SJCRH30 (cell line): ENCODE measurements around the gene ANP32E. TPM values are rescaled to one million over a fixed set of nuclear protein-coding genes. Genes with fewer than 3 reads are reported as not detected.
"Not testable (repeated sequence)": the region's sequence is repeated elsewhere in the genome, so short reads cannot be mapped to it uniquely, and the experiment has no call there.

ENCODE experiments used
- DNase-seq, 2 experiments: peaks; one replicate each; pipeline ENCODE4 v3.0.0-alpha.2; 2015 to 2020
- H3K27ac ChIP-seq: fragments of 250-450 bp; sonication (Bioruptor Pico); 2 replicates; pipeline ENCODE4 v1.5.1; 2020; ENCODE audit warnings: mild to moderate bottlenecking, moderate library complexity
- H3K27me3 ChIP-seq: fragments of 250-450 bp; sonication (Bioruptor Pico); 2 replicates; pipeline ENCODE4 v1.5.1; 2020; ENCODE audit warnings: mild to moderate bottlenecking, moderate library complexity
- H3K36me3 ChIP-seq: fragments of 250-450 bp; sonication (Bioruptor Pico); 2 replicates; pipeline ENCODE4 v1.5.1; 2020; ENCODE audit warnings: mild to moderate bottlenecking, moderate library complexity
- H3K4me1 ChIP-seq: fragments of 250-450 bp; sonication (Bioruptor Pico); 2 replicates; pipeline ENCODE4 v1.5.1; 2020; ENCODE audit warnings: mild to moderate bottlenecking, moderate library complexity
- H3K4me3 ChIP-seq: fragments of 250-450 bp; sonication (Bioruptor Pico); 2 replicates; pipeline ENCODE4 v1.5.1; 2020; ENCODE audit warnings: mild to moderate bottlenecking, moderate library complexity
- H3K9me3 ChIP-seq: fragments of 250-450 bp; sonication (Bioruptor Pico); replicated peaks from 2 replicates; pipeline ENCODE4 v1.5.1; 2020; ENCODE audit warnings: mild to moderate bottlenecking, moderate library complexity
- total RNA-seq: library from RNA; depleted of rRNA; stranded (reverse); fragments of >200 nt; shearing (Covaris generic); gene quantifications from 2 replicates; pipeline ENCODE4 v1.2.3, GENCODE V29; 2014

Gene ANP32E
- total RNA-seq, 1 experiment from 2014 or later = 92.1 TPM

DNA sequence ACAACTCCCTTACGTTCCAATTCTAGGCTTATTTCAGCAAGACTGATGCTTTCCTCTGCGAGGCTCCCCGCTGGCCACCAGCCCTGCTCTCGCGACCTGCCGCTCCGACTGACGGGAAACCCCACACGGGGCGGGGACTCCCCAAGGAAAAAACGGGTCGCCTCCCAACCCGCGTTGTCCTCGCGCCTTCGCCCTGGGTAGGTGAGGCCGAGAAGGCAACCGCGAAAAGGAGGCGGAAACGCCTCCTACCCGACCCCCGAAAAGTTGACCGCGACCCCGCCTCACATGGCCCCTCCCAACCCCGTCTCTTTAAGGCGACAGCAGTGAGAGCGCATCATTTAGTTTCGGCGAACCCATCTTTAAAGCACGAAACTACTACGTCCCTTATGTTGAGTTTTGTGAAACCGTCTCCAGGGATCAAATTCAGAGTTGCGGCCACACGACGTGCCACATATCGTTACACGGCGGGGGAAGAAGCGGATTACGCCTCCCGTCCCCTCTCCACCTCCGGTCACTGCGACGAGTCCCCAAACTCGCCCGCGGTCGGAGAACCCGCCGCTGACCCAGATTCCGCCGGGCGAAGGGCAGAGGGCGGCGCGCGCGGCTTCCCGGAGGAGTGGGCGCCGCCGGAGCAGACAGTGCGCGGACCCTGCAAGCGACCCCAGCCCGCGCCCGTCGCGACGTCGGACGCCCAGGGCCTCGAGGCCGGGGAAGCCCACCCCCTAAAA lies 1.2 kb downstream of the ANP32E start:
- DNase-seq = peak; percentile 71 to 74
- H3K27ac ChIP-seq = peak overlapping the region; percentile 86
- peak overlapping the region; percentile 77 for H3K4me3 ChIP-seq
- no peaks in the 10 kb centered on the region for H3K4me1 ChIP-seq
- no peaks in the 10 kb centered on the region for H3K9me3 ChIP-seq
- H3K27me3 ChIP-seq = no peaks in the 10 kb centered on the region
- peaks cover 12% of the 10 kb centered on the region for H3K36me3 ChIP-seq

DNA sequence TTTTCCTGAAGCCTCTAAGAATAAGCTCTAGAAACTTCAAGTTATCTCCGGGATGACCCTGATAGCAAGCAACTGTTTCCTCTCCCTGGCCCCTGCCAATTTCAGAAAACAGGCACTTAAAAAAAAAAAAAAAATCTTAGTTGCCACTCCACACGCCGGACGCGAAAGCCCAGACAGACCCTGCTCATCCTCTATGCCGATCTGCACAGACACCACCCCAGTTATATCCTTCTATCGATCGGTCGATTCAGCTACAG lies 1.7 kb downstream of the ANP32E start:
- Histone ChIP-seq H3K4me3 (peak overlapping the region; percentile 77), H3K27me3 (no peaks in the 10 kb centered on the region), H3K4me1 (no peaks in the 10 kb centered on the region), H3K27ac (peak overlapping the region; percentile 86; the same call in 1 of the 2 replicates), H3K9me3 (no peaks in the 10 kb centered on the region), H3K36me3 (peaks cover 12% of the 10 kb centered on the region)
- no peak for DNase-seq

DNA sequence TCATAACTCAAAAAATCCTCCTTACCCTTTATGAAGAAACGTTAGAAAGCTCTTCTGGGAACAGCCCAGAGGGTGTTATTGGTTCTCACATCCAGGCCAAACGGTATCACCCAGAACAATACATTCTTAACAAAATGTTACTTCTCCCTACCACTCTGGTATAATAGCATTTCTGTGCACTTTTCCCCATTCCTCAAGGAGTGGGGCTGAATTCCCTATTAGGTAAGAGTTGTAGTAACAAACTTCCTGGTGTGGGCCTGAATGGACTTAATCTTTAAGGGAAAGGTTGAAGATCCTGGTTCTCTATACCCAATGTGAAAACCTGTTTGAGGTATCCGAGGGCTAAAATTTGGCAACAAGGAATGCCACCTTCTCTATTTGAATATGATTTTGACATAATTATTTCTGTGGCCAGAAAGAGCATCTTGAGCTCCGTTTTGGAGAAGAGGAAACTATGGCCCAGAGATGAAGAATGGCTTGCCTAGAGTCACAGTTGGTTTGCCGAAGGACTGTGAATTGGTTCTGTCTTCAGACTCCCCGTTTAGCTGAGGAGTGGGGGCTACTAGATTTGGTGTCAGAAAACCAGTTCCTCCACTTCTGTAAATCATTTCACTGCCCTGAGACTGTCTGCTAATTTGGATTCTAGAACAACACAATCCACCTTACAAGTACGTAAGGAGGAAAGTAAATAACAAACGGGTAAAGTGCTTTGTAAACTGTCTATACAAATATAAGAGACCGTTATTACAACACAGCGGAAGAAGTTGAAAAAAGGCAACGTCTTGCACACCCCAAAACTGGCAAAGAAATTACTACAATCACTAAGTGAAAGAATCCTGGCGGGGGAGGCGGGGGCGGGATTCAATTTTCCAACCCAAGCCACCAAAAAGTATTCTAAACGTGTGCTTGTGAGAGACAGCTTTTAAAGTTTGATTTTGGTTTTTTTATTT lies 2.3 kb downstream of the ANP32E start:
- Histone ChIP-seq H3K36me3 (peaks cover 16% of the 10 kb centered on the region), H3K4me1 (no peaks in the 10 kb centered on the region), H3K9me3 (no peaks in the 10 kb centered on the region), H3K27me3 (no peaks in the 10 kb centered on the region), H3K4me3 (peak overlapping the region; percentile 77), H3K27ac (no peak overlapping the region)
- DNase-seq = no peak

DNA sequence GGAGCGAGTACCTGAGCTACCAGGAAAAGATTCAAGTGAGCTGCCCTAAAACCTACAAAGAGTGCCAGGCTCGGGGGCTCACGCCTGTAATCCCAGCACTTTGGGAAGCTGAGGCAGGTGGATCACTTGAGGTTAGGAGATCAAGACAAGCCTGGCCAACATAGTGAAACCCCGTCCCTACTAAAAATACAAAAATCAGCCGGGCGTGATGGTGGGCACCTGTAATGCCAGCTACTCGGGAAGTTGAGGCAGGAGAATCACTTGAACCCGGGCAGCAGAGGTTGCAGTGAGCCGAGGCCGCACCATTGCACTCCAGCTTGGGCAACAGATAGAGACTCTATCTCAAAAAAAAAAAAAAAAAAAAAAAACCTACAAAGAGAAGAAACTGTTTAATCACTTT lies 3.0 kb downstream of the ANP32E start:
- H3K27ac ChIP-seq, H3K27me3 ChIP-seq, H3K4me3 ChIP-seq, DNase-seq, H3K4me1 ChIP-seq, H3K9me3 ChIP-seq: not testable (repeated sequence)
- peaks cover 21% of the 10 kb centered on the region for H3K36me3 ChIP-seq

DNA sequence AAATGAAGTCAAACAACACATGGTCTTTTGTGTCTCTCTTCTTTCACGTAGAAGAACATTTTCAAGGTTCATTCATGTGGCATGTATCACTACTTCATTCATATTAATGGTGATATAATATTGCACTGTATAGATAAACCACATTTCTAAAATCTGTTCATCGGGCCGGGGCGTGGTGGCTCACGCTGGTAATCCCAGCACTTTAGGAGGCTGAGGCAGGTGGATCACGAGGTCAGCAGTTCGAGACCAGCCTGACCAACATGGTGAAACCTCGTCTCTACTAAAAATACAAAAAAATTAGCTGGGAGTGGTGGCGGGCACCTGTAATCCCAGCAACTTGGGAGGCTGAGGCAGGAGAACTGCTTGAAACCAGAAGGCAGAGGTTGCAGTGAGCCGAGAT lies 7.7 kb downstream of the ANP32E start:
- not testable (repeated sequence) for DNase-seq, H3K27ac ChIP-seq, H3K4me1 ChIP-seq, H3K27me3 ChIP-seq, H3K9me3 ChIP-seq, H3K4me3 ChIP-seq
- H3K36me3 ChIP-seq = peaks cover 60% of the 10 kb centered on the region

DNA sequence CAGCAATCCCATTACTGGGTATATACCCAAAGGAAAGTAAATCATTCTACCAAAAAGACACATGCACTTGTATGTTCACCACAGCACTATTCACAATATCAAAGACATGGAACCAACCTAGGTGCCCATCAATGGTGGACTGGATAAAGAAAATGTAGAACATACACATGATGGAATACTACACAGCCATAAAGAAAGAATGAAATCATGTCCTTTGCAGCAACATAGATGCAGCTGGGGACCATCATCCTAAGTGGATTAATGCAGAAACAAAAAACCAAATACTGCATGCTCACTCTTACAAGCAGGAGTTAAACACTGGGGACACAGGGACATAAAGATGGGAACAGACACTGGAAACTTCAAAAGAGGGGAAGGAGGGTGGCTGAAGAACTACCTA lies 8.7 kb downstream of the ANP32E start:
- Histone ChIP-seq H3K4me3 (no peak overlapping the region), H3K36me3 (peaks cover 66% of the 10 kb centered on the region), H3K4me1 (no peaks in the 10 kb centered on the region), H3K9me3 (no peaks in the 10 kb centered on the region), H3K27ac (no peak overlapping the region), H3K27me3 (no peaks in the 10 kb centered on the region)
- no peak for DNase-seq

DNA sequence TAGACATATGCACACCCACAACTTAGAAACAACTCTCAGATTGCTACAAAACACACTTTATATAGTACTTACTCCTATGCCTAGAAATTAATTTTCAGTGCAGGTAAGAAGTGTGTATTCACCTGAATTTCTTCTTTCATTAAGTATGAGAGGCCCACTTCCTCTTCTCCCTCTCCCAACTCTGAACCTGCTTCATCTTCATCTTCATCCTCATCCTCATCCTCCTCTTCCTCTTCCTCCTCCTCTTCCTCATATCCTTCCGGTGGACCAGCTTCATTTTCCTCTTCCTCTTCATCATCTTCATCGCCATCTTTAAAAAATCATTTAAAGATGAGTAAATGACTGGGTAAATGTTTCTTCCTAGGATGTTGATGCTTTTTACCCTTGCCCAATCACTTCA lies 9.4 kb downstream of the ANP32E start:
- H3K27ac ChIP-seq = no peak overlapping the region
- DNase-seq = no peak
- H3K36me3 ChIP-seq = peaks cover 64% of the 10 kb centered on the region
- no peak overlapping the region for H3K4me3 ChIP-seq
- H3K4me1 ChIP-seq = no peaks in the 10 kb centered on the region
- no peaks in the 10 kb centered on the region for H3K27me3 ChIP-seq
- H3K9me3 ChIP-seq = no peaks in the 10 kb centered on the region

DNA sequence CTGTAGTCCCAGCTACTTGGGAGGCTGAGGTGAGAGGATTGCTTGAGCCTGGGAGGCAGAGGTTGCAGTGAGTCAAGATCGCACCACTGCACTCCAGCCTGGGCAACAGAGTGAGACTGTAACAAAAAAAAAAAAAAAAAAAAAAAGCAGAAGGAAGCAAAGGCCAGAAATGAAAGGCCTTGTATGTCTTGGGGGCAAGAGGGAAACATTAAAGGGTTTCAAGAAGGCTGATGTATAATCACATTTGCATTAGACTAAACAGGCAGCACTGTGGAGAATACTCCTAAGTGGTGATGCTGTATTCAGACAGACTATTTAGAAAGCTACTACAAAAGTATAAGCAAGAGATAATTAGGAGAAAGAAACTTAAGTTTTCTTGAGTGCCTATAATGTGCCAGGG lies 10.4 kb downstream of the ANP32E start:
- Histone ChIP-seq H3K4me3 (no peak overlapping the region), H3K27ac (no peak overlapping the region), H3K36me3 (peaks cover 59% of the 10 kb centered on the region), H3K27me3 (no peaks in the 10 kb centered on the region), H3K9me3 (no peaks in the 10 kb centered on the region), H3K4me1 (no peaks in the 10 kb centered on the region)
- no peak for DNase-seq

DNA sequence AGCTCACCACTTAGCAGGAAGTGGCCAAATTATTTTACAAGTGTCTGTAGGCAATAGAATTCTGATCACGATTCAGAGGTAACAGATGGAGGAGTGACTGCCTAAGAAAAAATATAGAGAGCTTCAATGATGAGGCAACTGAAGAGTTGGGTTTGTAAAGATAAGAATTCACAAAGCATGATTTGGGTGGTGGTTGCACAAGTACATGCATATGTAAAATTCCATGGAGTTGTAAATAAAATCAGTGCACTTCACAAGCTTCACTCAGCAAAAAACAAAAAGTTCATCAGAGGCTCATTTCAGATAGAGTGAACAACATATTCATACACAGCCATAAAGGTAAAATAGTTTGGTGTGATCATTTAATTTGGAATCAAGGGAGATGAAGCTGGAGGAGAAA lies 10.9 kb downstream of the ANP32E start:
- no peak overlapping the region for H3K4me3 ChIP-seq

DNA sequence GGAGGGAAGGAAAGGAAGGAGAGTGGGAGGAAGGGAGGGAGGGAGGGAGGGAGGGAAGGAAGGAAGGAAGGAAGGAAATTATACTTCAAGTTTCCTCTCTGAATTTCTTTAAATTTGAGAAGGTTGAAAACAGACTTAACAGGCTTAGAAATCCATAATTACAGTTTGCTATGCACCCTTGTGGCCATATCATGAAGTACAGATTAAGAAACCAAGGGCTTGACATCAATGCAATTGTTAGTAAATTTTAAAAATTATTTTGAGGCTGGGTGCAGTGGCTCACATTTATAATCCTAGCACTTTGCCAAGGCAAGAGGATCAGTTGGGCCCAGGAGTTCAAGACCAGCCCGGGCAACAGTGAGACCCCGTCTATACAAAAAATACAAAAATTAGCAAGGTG lies 14.4 kb downstream of the ANP32E start:
- Histone ChIP-seq H3K27ac (no peak overlapping the region), H3K27me3 (no peaks in the 10 kb centered on the region), H3K4me3 (no peak overlapping the region), H3K36me3 (peaks cover 55% of the 10 kb centered on the region), H3K9me3 (no peaks in the 10 kb centered on the region), H3K4me1 (no peaks in the 10 kb centered on the region)
- peak in 1 of 2 experiments; percentile 15 for DNase-seq

More for the DNA sequence above, 10.9 kb downstream of the ANP32E start:
- Histone ChIP-seq H3K27ac (no peak overlapping the region), H3K36me3 (peaks cover 61% of the 10 kb centered on the region), H3K27me3 (no peaks in the 10 kb centered on the region), H3K4me1 (no peaks in the 10 kb centered on the region), H3K9me3 (no peaks in the 10 kb centered on the region)
- no peak for DNase-seq

DNA sequence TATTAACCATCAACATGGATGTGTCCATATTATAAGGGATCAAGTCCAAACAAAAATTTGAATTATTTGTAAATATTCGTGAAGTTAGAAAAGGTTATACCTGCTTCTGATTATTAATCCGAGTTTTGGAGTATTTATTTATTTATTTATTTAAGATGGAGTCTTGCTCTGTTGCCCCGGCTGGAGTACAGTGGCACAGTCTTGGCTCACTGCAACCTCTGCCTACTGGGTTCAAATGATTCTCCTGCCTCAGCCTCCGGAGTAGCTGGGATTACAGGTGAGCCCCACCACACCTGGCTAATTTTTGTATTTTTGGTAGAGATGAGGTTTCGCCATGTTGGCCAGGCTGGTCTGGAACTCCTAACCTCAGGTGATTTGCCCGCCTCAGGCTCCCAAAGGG lies 20.1 kb downstream of the ANP32E start:
- H3K36me3 ChIP-seq = peaks cover 20% of the 10 kb centered on the region
- H3K27ac ChIP-seq, H3K27me3 ChIP-seq, DNase-seq, H3K4me1 ChIP-seq, H3K4me3 ChIP-seq, H3K9me3 ChIP-seq: not testable (repeated sequence)

DNA sequence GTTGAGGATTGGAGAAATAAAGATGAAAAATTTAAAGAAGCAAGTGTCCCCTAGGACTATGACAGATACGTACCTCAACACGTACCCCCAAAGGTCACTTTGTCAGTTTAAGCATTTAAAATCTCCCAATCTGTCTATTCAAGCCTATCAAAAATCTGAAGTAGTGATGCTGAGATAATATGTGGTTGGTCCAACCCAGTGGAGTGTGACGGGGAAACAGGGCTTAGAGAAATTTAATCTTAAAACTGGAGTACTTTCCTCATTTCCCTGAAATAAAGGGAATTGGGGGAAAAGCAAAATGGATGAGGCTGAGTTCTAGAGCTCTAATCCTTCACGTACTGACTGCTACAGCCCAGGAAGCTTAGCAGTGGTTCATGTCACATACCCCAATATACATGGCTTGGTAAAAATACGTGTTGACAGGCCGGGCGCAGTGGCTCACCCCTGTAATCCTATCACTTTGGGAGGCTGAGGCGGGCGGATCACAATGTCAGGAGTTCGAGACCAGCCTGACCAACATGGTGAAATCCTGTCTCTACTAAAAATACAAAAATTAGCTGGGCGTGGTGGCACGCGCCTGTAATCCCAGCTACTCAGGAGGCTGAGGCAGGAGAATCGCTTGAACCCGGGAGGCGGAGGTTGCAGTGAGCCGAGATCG lies 21.7 kb downstream of the ANP32E start:
- not testable (repeated sequence) for DNase-seq, H3K4me3 ChIP-seq, H3K27ac ChIP-seq, H3K4me1 ChIP-seq, H3K9me3 ChIP-seq, H3K27me3 ChIP-seq, H3K36me3 ChIP-seq

DNA sequence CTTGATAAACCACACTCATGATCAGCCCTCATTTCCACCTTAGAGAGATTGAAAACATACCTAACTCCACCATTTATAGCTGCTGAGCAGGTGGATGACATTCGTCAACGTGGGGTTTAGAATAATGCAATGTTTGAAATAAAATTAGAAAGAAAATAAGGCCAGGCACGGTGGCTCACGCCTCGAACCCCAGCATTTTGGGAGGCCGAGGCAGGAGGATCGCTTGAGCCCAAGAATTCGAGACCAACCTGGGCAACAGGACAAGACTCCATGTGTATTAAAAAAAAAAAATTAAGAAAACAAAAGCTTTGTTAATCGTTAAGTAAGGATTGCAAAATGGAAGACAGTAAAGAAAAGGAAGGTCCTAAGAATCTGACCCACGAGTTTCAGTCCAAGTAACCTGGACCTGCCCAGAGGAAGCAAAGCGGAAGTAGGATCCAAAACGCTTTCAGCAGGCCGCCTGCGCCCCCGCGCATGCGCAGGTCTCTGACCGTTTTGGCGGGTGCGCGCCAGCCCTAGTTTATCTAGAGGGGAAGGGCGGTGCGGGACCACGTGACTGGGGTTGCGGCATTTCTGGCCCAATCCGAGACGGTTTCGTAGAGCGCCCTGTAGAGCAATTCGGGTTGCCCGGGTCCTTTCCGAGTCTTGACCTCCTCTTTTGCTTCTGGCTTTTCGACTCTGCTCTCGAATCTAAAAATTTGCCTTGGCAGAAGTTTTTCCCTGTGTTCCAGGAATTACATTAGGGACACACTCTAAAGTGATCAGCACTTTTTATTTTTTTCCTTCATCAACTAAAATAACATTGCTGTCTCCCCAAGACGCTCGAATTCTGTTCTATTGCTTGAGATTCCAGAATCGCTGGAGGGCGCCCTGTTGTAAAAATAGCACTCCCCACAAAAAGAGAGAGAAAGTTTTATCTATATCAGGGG lies 22.5 kb downstream of the ANP32E start:
- Histone ChIP-seq H3K4me3 (no peak overlapping the region), H3K27ac (no peak overlapping the region)
- no peak for DNase-seq

DNA sequence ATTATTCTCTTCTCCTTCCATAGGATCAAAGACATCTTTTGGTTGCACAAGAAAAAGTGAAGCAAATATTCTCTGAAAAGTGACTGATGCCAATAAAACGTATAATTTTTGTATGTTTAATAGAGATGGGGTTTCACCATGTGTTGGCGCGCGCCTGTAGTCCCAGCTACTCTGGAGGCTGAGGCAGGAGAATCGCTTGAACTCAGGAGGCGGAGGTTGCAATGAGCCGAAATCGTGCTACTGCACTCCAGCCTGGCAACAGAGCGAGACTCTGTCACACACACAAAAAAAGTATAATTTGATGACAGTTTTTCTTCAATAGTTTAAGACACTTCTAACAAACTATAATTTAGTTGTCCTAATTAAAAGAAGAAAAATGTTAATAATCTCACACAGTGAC lies 23.8 kb downstream of the ANP32E start:
- Histone ChIP-seq H3K9me3 (no peaks in the 10 kb centered on the region), H3K4me1 (no peaks in the 10 kb centered on the region), H3K27me3 (no peaks in the 10 kb centered on the region), H3K4me3 (no peak overlapping the region), H3K27ac (no peak overlapping the region), H3K36me3 (no peaks in the 10 kb centered on the region)
- no peak for DNase-seq

More for the DNA sequence above, 22.5 kb downstream of the ANP32E start:
- H3K27me3 ChIP-seq = no peaks in the 10 kb centered on the region
- no peaks in the 10 kb centered on the region for H3K4me1 ChIP-seq
- no peaks in the 10 kb centered on the region; the same call in 1 of the 2 replicates for H3K36me3 ChIP-seq
- no peaks in the 10 kb centered on the region for H3K9me3 ChIP-seq
